Activated CD4-positive, alpha-beta T cell treated with anti-CD3 and anti-CD28 coated beads, Interleukin-2, Interleukin-6, amounts not matched to agents 100 ng/mL and 50 ng/mL, durations not matched to agents 16 hours and 8 hours (primary cell): Measurements from ENCODE around the gene LIFR.

ENCODE experiments used
- DNase-seq: peaks from one replicate; pipeline ENCODE4 v3.0.0-alpha.2; 2020

The LIFR gene

GRCh38 chr5:38434966-38435705 is 121.3 kb downstream of the LIFR start:
- DNase-seq = no peak

GRCh38 chr5:38433160-38433861 is 123.1 kb downstream of the LIFR start:
- DNase-seq = no peak

- no peak for DNase-seq
Observed at GRCh38 chr5:38431242-38431853, 125.1 kb downstream of the LIFR start.

GRCh38 chr5:38426986-38427950 is 129.2 kb downstream of the LIFR start:
- no peak for DNase-seq

- DNase-seq = no peak
Observed at GRCh38 chr5:38426490-38426889, 130.0 kb downstream of the LIFR start.
